GM19193 (cell line): ENCODE results near the gene CNTROB.

Source experiments
- POLR2A ChIP-seq: IDR thresholded peaks from 4 replicates; pipeline ENCODE4 v1.6.1; 2011; ENCODE audit not compliant: insufficient read depth, insufficient read length; ENCODE audit errors: extremely low read depth

CNTROB gene

DNA sequence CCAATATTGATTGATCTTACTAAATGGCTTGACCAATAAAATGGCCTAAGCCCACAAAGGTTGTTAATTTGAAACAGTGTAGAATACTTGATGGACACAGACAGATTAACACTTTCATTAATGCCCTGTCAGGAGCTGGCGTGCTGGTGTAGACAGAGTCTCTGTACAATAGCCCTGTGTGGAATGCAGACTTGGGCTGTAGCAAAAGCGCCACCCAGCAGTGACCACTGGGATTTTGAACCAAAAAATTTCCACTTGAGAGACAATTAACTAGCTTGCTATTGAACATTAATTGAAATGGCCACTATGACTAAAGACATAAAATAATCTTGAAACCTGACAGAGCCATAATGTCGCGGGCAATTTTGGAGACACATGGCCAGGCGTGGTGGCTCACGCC is 50.7 kb downstream of the CNTROB start:
- no peak for TF ChIP-seq POLR2A

- no peak for TF ChIP-seq POLR2A
Observed at GRCh38 chr17:7984904-7985303, 52.9 kb downstream of the CNTROB start.

DNA sequence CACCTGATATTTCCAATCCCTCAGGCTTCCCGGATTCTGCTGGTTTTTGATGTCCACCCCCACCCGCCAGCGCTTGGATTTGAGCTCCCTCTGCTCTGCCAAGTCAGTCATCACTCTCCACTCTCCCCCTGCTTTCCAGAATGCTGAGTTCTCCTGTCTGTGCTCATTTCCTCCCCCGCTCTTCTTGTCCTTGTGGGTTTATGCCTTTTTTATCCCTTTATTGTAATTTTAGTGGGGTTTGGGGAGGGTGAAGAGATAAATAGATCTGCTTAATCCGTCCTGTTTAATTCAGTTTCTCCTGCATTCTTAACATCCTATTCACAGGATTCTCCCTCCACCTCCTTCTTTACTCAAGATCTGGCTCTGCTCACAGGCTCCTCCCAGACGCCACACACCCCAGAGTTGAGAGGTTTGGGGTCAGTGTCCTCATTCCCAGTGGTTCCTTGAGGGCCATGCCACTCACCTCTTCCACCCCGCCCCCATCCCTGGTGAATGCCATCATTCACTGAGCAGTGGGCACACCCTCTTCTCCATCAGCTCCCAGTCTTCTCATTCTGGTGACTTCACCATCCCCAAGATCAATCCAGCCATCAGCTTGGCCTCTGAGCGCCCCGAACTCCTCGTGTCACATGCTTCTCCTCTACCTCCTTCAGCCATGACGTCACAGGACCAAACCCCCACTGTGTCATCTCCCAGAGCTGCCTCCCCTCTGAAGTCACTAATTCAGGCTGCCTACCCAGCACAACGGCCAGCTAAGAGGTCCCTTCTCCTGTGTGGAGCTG is 55.3 kb downstream of the CNTROB start:
- TF ChIP-seq POLR2A = no peak

DNA sequence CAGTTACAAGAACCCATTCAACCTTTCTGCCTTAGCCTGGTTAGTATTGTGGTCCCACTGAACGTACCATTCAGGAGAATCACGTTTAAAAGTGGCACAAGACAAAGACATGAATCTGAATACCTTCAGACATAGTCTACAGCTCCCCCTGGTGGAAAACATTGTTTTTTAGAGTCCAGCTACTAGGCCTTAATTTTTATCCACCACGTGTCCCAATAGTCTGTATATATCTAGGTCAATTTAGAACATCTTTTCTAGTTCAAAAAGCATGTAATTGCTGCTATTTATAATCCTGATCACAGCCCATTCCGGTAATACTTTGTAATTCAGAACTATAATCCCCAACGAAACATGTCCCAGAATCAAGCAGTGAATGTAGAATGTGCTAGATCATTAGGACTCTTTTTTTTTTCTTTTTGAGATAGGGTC is 56.8 kb downstream of the CNTROB start:
- TF ChIP-seq POLR2A = no peak

DNA sequence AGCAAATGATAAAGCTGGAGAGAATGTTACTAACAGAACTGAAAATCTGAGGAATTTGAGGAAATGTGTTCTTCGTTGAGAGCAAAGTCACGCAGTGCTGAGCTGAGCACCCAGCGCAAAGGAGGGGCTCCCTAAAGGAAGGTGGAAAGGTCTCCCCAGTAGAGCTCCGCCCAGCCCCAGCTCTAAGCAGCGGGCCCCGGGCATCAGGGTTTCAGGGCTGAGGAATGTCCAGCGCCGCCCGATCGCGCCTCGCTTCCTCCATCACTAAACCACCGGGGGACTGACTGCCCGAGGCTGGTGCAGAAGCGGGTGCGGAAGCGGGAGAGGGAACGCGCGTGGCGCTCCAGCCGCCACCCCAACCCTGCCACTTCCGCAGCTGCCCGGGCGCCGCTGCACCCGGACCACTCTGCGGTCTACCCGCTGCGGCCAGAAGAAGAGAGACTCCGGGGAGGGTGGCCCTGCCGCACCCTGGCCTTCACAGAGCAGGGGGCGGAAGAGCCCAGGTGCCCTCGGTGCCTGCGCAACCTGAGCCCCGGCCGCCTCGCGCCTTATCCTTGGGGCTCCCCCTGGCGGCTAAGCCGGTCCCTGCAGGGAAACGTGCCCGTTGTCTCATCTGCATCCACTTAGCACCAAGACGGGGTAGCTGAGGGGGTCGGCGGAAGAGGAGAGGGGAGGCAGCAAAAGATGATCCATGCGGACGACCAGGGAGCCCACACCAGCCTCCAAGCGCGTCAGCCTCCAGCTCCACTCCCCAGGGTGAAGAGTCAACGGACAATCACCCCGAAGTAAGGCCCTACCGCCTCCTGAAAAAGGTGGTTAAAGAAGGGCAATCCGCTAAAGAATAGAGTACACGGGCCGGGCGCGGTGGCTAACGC is 58.0 kb downstream of the CNTROB start:
- peak; percentile 58 for TF ChIP-seq POLR2A

DNA sequence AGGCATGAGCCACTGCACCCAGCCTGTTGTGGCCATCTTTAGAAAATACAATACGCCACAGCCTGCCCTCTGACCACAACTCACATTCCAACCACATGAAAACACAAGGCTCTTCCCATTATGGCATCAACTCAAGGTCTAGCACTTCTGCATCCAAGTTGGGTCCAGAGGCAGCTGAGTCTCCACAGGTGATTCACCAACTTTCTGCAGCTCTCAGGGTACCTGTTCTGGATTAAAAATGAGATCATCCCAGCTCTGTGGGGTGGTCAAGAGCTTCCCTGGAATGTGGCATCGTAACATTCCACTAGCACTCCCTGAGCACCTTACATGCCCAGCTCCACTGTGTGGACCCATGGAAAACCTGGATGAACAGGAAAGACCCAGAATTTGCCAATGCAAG is 60.5 kb downstream of the CNTROB start:
- TF ChIP-seq POLR2A = no peak

- no peak for TF ChIP-seq POLR2A
Observed at GRCh38 chr17:7992924-7993323, 60.9 kb downstream of the CNTROB start.

GRCh38 chr17:7993972-7994589 is 62.1 kb downstream of the CNTROB start:
- no peak for TF ChIP-seq POLR2A

- no peak for TF ChIP-seq POLR2A
Observed at GRCh38 chr17:7995724-7996123, 63.7 kb downstream of the CNTROB start.

GRCh38 chr17:7997186-7997585 is 65.2 kb downstream of the CNTROB start:
- TF ChIP-seq POLR2A = no peak
